Subcutaneous adipose tissue (tissue), 4 donors: ENCODE results near the gene PTPN14. TPM values are rescaled to one million over a fixed set of nuclear protein-coding genes. Genes with fewer than 3 reads are reported as not detected.

Source experiments
- total RNA-seq, 4 donors: library from RNA; depleted of rRNA; stranded (reverse); fragments of >200 nt; gene quantifications; one replicate each; pipeline ENCODE4 v1.1.0, GENCODE V29; 2016
- TF ChIP-seq, protein P1 (sequence below): fragments of 450-650 bp; IDR thresholded peaks from one replicate; pipeline ENCODE4 v1.5.1; 2016; ENCODE audit warnings: low read depth, mild to moderate bottlenecking, control low read depth, antibody characterized with exemption, moderate library complexity

PTPN14 gene
- total RNA-seq, 4 donors from 2014 or later = 13.1 to 39.2 (median 30.0) TPM

DNA sequence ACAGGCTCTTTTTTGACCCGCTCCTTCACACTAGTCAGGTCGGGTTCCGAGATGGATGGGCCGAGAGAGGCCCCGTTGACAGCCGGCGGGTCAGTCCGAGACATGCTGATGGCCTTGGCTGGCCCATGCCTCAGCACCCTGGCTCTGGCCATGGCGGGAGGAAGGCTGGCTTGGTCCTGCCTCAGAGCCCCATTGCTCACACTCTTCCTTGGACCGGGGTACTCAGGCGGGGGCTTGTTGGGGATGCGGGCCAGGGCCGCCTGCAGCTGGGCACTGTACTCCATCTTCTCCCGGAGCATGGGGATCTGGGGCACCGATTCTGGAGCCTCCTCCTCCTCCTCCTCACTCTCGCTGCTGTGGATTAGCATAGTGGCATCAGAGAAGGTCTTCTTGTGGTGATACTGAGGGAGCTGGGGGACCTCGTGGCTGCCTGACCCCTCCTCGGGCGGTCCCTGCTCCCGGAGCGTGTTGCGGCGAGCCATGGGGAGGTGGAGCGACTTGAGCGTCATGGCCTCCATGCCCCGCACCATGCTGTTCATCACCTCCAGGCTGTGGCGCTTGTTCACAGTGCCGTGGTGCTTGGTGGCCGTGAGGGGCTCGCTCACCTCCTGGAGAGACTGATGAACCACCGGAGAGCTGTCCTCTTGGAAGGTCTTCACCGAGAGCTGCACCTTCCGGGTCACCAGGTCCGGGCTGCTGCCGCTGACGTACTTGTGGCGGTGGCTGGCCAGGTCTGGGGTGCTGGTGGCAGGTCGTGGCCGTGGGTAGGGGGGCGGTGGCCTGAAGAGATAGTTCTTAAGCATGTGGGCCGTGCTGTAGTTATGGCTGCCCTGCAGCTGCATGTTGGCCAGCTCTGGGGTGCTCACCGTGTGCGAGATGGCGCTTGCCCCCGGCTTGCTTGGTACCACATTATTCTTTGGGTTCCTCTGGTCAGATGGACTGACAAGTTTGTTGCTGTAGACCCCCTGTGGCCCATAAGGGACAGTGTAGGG is 167.7 kb downstream of the PTPN14 start:
- TF ChIP-seq, protein P1, sequence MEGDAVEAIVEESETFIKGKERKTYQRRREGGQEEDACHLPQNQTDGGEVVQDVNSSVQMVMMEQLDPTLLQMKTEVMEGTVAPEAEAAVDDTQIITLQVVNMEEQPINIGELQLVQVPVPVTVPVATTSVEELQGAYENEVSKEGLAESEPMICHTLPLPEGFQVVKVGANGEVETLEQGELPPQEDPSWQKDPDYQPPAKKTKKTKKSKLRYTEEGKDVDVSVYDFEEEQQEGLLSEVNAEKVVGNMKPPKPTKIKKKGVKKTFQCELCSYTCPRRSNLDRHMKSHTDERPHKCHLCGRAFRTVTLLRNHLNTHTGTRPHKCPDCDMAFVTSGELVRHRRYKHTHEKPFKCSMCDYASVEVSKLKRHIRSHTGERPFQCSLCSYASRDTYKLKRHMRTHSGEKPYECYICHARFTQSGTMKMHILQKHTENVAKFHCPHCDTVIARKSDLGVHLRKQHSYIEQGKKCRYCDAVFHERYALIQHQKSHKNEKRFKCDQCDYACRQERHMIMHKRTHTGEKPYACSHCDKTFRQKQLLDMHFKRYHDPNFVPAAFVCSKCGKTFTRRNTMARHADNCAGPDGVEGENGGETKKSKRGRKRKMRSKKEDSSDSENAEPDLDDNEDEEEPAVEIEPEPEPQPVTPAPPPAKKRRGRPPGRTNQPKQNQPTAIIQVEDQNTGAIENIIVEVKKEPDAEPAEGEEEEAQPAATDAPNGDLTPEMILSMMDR = no peak

DNA sequence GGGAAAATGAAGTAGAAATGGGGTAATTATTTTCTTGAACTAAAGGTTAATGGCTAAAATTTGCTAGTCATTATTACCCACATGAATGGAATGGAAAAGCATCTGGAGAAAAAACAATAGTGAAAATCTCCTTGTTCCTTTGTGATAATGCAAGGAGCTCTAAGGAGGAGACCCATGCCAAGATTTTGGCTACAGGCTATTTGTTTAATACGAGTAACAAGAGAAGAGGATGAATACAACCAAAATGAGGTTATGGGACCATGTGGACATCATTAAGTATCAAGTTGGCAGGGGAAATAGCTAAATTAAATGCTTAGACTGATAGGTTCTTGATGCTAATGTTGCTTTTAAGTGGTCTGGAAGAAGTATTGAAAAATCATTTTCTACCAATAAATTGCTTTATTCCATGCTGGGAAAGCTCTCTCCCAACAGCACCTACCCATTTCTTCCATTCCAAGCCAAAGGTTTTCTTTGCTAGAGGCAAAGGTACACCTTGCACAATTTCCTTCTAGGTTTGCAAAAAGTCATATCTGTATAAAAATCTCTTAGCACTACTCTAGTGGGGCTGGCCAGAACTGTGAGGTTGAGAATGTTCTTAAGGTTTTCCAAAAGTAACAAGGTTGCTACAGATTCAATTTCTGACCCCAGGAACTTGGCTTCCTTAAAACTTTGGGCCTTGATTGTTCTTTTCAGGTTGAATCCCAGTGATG is 170.3 kb downstream of the PTPN14 start:
- TF ChIP-seq, protein P1 = no peak

GRCh38 chr1:214380396-214380795 is 171.0 kb downstream of the PTPN14 start:
- TF ChIP-seq, protein P1 = no peak

GRCh38 chr1:214379236-214379970 is 172.0 kb downstream of the PTPN14 start:
- TF ChIP-seq, protein P1 = no peak

- TF ChIP-seq, protein P1 = no peak
These were observed 172.9 kb downstream of the PTPN14 start for GRCh38 chr1:214378492-214378891.

GRCh38 chr1:214377886-214378285 is 173.5 kb downstream of the PTPN14 start:
- TF ChIP-seq, protein P1 = no peak

DNA sequence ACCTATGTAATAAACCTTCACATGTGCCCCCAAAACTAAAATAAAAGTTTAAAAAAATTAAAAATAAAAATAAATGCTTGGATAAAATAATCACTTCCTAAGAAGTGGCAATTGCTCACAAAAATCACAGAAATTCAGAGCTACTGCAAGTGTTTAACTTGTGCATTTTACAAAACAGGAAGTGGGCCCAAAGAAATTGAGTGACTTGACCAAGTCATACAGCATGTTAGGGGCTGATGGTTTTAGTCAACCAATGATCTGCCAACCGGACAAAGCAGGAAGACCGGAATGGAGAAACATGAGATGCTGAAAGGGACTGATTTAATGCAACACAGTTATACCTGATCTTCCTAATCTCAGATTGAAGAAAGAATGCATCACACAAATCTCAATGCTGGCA is 173.9 kb downstream of the PTPN14 start:
- TF ChIP-seq, protein P1 = no peak
